Measurements from ENCODE around the gene STK32C. TPM values are rescaled to one million over a fixed set of nuclear protein-coding genes. Genes with fewer than 3 reads are reported as not detected.
A peak's percentile ranks its signal among the peaks of the same experiment; 100 is the strongest.

The STK32C gene
- total RNA-seq, 2 donors from 2014 or later = 2.6 to 3.7 TPM

GRCh38 chr10:132332433-132332754 lies 24.6 kb upstream of the STK32C start:
- Histone ChIP-seq H3K27me3 (no peaks in the 10 kb centered on the region), H3K4me3 (peak overlapping the region; percentile 75 to 96), H3K36me3 (no peaks in the 10 kb centered on the region), H3K27ac (peak overlapping the region; percentile 88 to 92), H3K9me3 (no peaks in the 10 kb centered on the region), H3K4me1 (peaks cover 0 to 58% of the 10 kb centered on the region in 2 donors)
- TF ChIP-seq CTCF (IDR thresholded peaks at IDR 0.05) = no peak
- no peak for DNase-seq (ENCODE audit: low spot score)

- Histone ChIP-seq H3K36me3 (no peaks in the 10 kb centered on the region), H3K9me3 (no peaks in the 10 kb centered on the region), H3K27me3 (no peaks in the 10 kb centered on the region), H3K4me1 (peaks cover 0 to 55% of the 10 kb centered on the region in 2 donors), H3K4me3 (peak within 1 kb of the TSS; percentile 75 to 96), H3K27ac (peak within 1 kb of the TSS; percentile 88 to 92)
- TF ChIP-seq CTCF (IDR thresholded peaks at IDR 0.05) = no peak
- DNase-seq (ENCODE audit: low spot score) = peak; percentile 98
Measured at GRCh38 chr10:132331601-132332432, 24.1 kb upstream of the STK32C start, which contains the start of gene LRRC27. TSS of gene LRRC27 (plus strand) at chr10:132332193. CDS start at chr10:132333525, 1,332 bp downstream.

GRCh38 chr10:132330486-132330833 lies 22.7 kb upstream of the STK32C start:
- no peak for TF ChIP-seq CTCF (IDR thresholded peaks at IDR 0.05)
- Histone ChIP-seq H3K36me3 (no peaks in the 10 kb centered on the region), H3K4me1 (peaks cover 0 to 43% of the 10 kb centered on the region in 2 donors), H3K27ac (peak overlapping the region; percentile 17 to 28), H3K27me3 (no peaks in the 10 kb centered on the region), H3K9me3 (no peaks in the 10 kb centered on the region), H3K4me3 (peak overlapping the region; percentile 13 to 96)
- no peak for DNase-seq (ENCODE audit: low spot score)

- no peaks in the 10 kb centered on the region for H3K27me3 ChIP-seq
- peak; percentile 81 for DNase-seq (ENCODE audit: low spot score)
- peak overlapping the region; percentile 17 to 28 for H3K27ac ChIP-seq
- H3K36me3 ChIP-seq = no peaks in the 10 kb centered on the region
- TF ChIP-seq CTCF (IDR thresholded peaks at IDR 0.05) = no peak
- no peaks in the 10 kb centered on the region for H3K9me3 ChIP-seq
- peak overlapping the region; percentile 13 to 17 for H3K4me3 ChIP-seq
- peaks cover 0 to 43% of the 10 kb centered on the region in 2 donors for H3K4me1 ChIP-seq
Measured at GRCh38 chr10:132329565-132330485, 22.1 kb upstream of the STK32C start.

GRCh38 chr10:132328738-132329137 lies 21.0 kb upstream of the STK32C start:
- no peak for TF ChIP-seq CTCF (IDR thresholded peaks at IDR 0.05)
- Histone ChIP-seq H3K36me3 (no peaks in the 10 kb centered on the region), H3K9me3 (no peaks in the 10 kb centered on the region), H3K4me3 (no peak overlapping the region), H3K27me3 (no peaks in the 10 kb centered on the region), H3K4me1 (peaks cover 0 to 43% of the 10 kb centered on the region in 2 donors), H3K27ac (peak overlapping the region in 1 of 2 donors; percentile 26)
- DNase-seq (ENCODE audit: low spot score) = peak; percentile 78
